Left renal cortex interstitium (tissue), 4 donors: ENCODE measurements around the gene RPL4. TPM values are rescaled to one million over a fixed set of nuclear protein-coding genes. Genes with fewer than 3 reads are reported as not detected.
A peak's percentile ranks its signal among the peaks of the same experiment; 100 is the strongest.
"Not testable (repeated sequence)": the region's sequence is repeated elsewhere in the genome, so short reads cannot be mapped to it uniquely, and the experiment has no call there.

Experiments
- DNase-seq, 4 donors: peaks; one replicate each; pipeline ENCODE4 v3.0.0-alpha.2; 2013; ENCODE audit warnings: low read depth in 4 of 4, low spot score in 2 of 4, missing footprints in 1 of 4
- polyA plus RNA-seq, 4 donors: library from polyadenylated mRNA; unstranded; fragments of 120-200 nt; gene quantifications; one replicate each; pipeline ENCODE4 v1.2.1, GENCODE V29; 2013; ENCODE audit not compliant: insufficient read length in 4 of 4

RPL4 gene
- 1,000 to 10,000 TPM; 3,356 to 4,114 (median 3,744) TPM for polyA plus RNA-seq

DNA sequence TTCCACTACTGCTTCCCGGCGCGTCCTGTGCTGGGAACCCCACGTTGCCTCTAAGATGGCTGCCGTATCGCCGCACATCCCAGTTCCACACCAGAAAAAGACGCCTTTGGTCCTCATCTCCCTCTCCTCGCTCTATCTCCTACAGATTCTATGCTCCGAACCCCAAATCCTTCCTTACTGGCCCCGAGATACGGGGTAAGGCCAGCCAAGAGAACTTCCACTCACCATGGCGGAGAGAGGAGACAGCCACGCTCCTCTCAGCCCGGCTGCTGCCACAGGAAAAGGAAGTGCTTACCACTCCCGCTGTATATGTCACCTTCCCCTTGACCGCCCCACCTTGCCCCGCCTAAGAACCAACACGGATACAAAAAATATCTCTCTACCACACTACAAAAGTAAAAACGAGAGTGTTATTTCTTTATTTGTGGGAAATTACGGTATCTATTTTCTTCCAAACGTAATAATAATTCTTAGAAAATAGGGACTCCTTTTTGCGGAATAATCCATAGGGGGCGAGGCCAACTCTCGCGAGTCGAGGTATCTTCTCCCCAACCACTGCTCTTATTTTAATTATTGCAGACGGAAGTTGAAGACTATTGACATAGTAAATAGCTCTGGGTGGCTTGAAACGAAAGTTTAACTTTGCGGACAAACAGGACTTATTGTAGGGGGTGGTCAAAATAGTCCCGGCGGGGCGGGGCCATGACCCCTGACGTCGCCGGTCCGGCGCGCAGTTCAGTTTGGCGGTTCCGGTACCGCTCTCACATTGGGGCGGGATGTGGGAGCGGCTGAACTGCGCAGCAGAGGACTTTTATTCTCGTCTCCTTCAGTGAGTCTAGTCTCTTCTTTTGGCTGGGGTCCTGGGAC lies at the start of gene RPL4, which contains the start of gene ZWILCH:
Gene RPL4 (minus strand): TSS at position 293 of the 867 bp plus-strand sequence. CDS start 65 bp downstream, at position 228.
Gene ZWILCH (plus strand): TSS at position 764 of the 867 bp plus-strand sequence. CDS start 13 bp downstream, at position 777.
- peak; percentile 78 to 98 (median 84) for DNase-seq

DNA sequence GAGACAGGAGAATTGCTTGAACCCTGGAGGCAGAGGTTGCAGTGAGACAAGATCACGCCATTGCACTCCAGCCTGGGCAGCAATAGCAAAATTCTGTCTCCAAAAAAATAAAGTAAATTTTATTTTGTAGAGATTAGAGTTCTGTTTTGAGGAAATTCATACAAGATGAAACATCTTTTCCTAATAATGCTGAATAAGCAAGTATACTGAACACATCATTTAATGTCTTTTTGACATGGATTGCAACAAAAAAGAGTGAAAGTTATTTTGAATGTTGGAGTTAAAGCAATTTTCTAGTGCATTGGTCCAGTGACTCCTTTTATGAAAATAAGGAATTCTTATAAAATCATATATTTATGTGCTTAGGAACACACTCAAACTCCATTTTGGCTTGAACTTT lies 40.6 kb upstream of the RPL4 start:
- no peak for DNase-seq

DNA sequence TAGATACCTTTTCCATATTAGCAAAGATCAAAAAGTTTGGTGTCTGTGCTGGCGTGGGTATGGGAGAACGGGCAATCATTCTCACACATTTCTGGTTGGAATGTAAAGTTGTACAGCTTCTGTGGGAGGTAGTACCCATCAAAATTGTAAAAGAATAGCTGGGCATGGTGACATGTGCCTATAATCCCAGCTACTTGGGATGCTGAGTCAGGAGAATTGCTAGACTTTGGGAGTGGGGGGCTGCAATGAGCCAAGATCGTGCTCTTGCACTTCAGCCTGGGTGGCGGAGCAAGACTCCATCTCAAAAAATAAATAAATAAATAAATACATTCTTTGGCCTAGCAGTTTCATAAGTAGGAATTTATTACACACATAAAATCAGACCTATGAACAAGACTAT lies 38.2 kb upstream of the RPL4 start:
- DNase-seq: no peak

GRCh38 chr15:66535056-66535455 lies 30.4 kb upstream of the RPL4 start:
- DNase-seq: no peak

DNA sequence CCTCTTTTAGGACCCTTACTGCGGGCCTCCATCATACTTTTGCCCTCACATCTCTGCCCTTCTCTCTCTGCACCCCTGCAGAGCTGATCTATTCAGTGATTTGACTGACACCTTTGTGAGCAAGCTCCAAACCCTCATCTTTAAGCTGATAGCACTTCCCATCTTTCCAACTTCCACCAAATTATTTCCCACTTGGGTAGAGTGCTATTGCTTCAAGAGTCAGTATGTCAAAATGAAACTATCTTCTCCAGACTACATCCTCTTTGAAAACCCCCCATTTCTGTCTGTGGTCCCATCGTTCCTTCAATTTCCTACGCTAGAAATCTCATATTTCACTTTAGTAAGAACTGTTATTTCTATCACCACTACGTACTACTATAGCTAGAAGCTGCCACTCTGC lies 20.2 kb upstream of the RPL4 start:
- DNase-seq: no peak

- DNase-seq: no peak
Measured at GRCh38 chr15:66523926-66524325, 19.3 kb upstream of the RPL4 start.

DNA sequence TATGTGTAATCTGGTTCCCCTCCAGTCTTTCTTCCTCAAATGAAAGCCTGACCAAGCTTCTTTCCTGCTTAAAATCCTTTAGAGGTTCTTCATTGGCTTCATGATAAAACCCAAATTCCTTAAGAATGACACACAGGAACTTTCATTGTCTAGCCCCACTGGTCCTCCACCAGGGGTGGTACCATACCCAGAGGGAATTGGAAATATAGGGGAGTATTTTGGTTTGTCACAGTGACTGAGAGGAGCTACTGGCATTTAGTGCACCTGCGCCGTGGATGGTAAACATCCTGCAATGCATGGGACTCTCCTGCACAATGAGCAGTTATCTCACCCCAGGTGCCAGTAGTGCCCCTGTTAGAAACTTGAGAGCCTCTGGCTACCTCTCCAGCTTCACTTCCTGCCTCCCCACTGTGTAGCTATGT lies 11.3 kb upstream of the RPL4 start:
- no peak for DNase-seq

- DNase-seq: no peak
Measured at GRCh38 chr15:66514586-66514985, 9.9 kb upstream of the RPL4 start.

DNA sequence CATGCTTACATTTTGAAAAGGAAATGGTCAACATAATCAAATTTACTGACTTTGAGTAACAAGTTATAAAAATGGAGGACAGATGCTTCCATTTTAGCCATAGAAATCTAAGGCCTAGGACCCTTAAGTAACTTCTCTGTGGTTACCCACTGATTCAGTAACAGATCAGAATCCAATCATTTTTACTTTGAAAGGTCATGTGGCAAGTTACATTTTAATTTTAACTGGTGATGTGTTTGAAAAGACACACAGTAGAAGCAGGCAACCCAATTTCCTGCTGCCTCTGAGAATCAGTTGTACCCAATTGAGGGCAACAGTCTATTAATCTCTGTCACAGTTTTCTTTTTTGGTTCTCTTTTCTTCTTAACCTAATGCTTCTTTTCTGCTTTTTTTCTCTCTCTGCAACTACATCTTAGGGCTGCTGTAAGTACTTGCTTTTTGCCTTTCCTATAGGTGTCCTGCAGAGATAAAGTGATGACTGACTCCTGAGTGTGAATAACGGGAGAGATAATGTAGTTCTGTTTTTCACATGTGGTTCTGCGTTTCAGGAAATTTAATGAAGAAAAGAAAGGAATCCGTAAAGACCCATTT lies 3.7 kb upstream of the RPL4 start:
- DNase-seq: no peak

DNA sequence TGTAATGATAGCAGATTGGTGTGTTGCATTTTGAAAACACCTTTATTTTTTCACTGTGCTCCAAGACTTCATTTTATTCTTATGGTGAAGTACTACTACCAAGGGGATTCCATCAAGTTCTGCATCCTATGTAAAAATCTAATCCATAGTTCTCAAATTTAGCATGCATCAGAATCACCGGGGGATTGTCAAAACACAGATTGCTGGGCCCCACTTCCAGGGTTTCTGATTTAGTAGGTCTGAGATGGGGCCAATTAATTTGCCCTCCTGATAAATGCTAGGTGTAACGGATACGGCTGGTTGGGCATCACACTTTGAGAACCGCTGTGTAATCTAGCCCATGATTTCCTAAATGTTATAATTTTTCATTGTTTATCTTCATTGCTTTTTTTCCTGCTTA lies 1.2 kb upstream of the RPL4 start:
- DNase-seq: peak in 1 of 4 donors; percentile 13

GRCh38 chr15:66505430-66505811 lies 766 bp upstream of the RPL4 start:
- peak in 1 of 4 donors; percentile 58 for DNase-seq

GRCh38 chr15:66503780-66504562 lies 684 bp downstream of the RPL4 start:
- DNase-seq: no peak

GRCh38 chr15:66503041-66503648 lies 1.5 kb downstream of the RPL4 start:
- DNase-seq: not testable (repeated sequence)

- DNase-seq: no peak
Measured at GRCh38 chr15:66502491-66502890, 2.2 kb downstream of the RPL4 start.

- not testable (repeated sequence) for DNase-seq
Measured at GRCh38 chr15:66500346-66500745, 4.3 kb downstream of the RPL4 start.

DNA sequence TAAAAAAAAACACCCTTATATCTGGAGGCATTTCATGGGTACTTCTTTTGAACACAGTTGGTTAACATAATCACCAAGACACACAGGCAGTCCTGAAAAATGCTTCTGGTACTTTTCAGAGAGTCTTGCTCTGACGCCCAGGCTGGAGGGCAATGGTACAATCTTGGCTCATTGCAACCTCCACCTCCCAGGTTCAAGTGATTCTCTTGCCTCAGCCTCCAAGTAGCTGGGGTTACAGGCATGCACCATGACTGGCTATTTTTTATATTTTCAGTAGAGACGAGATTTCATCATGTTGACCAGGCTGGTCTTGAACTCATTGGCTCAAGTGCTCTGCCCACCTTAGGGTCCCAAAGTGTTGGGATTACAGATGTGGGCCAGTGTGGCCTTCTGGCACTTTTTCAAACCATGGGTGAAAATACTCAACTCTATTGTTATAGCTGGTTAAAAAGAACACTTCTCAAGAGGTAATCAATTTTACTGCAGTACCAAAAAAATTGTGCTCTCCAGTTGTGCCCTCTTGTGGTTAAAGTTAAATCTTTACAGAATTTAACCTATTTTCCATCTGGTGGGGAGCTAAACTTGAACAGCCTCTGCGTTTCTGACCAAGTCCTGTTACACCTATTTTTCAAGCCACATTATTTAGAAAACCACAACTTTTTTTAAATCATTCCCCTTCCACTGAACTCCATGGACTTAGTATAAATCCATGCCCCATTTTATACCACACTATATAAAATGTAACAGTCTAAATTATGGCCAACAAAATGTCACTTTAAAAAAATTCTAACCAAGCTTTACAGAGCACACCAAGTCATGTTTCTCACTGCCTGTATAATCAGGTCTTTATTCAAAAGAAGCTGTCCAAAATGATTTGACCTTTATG lies 5.9 kb downstream of the RPL4 start:
- DNase-seq: peak in 1 of 4 donors; percentile 19

DNA sequence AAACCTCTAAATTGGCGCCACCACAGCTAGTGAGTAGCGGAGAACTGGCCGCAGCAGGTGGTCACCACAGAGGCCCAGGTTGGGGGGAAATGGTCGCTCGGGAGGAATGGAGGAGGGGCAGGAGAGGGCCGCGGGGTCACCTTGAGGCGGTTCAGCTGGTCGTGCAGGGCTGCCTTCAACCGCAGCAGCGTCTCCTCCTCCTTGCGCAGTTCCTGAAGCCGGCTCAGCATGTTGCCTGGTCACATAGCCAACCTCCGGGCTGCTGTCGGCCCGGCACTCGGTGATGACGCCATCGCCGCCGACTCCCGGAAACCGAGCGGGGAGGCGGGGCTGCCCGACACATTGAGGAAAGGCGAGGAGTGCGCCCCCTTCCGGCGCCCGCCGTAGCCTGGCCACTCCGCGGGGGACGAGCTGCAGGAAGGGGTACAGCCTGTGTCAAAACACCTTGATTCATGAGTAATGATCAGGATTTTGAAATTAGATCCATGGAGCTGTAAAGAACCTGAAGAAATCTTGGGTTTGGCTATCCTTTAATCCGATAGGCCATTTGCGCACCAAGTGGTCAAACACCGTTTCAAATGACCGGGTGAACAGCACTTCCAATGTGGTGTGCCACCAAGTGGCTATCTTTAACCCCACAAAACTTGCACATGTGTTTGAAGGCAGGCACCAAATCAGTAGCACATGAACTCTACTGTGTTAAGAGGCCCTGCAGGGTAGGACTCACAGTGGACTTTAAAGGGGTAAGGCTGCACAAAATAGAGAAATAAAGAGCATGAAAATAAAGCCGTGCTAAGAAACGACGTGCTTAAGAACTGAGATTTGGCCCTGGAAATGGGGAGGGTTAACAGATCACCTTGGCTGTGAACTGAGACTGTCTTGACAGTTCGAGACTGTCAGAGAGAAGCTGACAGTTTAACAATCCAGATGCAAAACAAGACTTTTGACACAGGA lies 6.9 kb downstream of the RPL4 start, which contains the start of gene SNAPC5:
Gene SNAPC5 (minus strand): TSS at position 261 of the 954 bp plus-strand sequence. CDS start 31 bp downstream, at position 230.
- peak; percentile 82 to 90 (median 85) for DNase-seq

DNA sequence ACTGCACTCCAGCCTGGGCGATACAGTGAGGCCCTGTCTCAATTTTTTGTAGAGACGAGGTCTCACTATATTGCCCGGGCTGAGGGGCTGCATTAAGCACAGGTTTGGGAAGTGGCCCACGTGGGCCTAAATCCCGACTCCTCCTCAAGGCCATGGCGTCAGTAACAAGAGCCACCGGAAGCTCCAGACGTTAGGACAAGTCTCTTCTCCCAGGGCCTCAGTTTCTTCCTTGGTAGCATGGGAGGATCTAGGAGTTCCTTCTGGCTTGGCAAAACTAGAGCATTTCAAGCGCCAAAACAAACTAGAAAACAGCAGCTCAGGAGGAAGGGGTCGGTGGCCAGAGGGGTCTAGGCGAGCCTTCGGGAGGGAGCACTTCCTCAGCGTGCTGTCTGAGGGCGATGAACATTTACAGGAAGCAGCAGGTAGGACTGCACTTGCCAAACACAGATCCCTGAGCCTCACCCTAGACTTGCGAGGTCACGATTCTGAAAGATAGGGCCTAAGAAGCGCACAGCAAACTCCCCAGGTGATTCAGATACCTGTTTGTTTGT lies 7.6 kb downstream of the RPL4 start:
- no peak for DNase-seq
